ENCODE data around the gene FBXL17. TPM values are rescaled to one million over a fixed set of nuclear protein-coding genes. Genes with fewer than 3 reads are reported as not detected.

FBXL17 gene
- total RNA-seq, 1 experiment from 2014 or later: 18.2 TPM

DNA sequence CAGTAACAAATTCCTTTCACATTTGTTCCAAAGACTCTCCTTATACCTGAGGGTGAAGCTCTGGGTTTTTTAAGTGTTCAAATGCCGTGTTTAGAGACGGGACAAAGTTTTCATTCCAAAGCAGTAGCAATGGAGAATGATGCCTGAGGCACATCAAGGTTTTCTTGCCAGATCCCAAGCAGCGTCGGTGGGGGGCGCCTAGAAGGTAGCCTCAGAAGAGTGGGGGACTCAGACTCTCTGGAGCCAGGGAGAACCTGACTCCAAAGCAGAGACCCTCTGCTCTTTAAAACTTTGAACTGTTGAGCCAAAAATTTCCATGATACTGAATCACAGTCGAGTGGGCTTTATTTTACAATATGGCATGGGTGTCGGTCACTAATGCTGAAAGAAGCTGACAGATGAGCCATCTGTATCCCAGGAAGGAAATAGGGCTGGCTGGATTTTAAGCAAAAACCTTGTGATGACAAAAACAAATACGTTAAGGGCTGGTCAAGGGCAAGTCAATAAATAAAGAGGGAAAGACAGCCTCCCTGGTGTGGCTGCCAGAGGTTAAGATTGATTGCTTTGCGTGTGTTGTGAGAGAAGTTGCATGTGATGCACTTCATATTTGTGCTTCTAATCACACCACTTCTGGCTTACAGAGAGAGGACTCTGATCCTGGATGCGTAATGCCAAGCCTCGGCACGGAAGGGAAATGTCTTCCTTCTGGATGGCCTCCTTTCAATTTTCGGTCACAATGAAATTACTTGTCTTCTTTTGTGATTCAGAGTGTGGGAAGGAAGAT is 550.1 kb downstream of the FBXL17 start:
- BruUV-seq (replicated peaks): no TSS peak
- TF ChIP-seq, protein P1, sequence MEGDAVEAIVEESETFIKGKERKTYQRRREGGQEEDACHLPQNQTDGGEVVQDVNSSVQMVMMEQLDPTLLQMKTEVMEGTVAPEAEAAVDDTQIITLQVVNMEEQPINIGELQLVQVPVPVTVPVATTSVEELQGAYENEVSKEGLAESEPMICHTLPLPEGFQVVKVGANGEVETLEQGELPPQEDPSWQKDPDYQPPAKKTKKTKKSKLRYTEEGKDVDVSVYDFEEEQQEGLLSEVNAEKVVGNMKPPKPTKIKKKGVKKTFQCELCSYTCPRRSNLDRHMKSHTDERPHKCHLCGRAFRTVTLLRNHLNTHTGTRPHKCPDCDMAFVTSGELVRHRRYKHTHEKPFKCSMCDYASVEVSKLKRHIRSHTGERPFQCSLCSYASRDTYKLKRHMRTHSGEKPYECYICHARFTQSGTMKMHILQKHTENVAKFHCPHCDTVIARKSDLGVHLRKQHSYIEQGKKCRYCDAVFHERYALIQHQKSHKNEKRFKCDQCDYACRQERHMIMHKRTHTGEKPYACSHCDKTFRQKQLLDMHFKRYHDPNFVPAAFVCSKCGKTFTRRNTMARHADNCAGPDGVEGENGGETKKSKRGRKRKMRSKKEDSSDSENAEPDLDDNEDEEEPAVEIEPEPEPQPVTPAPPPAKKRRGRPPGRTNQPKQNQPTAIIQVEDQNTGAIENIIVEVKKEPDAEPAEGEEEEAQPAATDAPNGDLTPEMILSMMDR (IDR thresholded peaks at IDR 0.05; ENCODE audit: unreplicated experiment): no peak
- no peaks in the 10 kb centered on the region for H3K36me3 Mint-ChIP-seq (ENCODE audit: insufficient read depth, unreplicated experiment)
- no peaks in the 10 kb centered on the region for H3K27me3 Mint-ChIP-seq (ENCODE audit: insufficient read depth, unreplicated experiment)
- DNase-seq (ENCODE audit: unreplicated experiment): no peak
- intact Hi-C loops (cut with micrococcal nuclease): no loop called here
- H3K9me3 Mint-ChIP-seq (ENCODE audit: unreplicated experiment): no peaks in the 10 kb centered on the region
- H3K27ac Mint-ChIP-seq (ENCODE audit: low read depth, unreplicated experiment): no peak overlapping the region
- H3K4me3 Mint-ChIP-seq (ENCODE audit: unreplicated experiment): no peak overlapping the region
- CTCF ChIA-PET: interaction anchor here (1.5 kb wide), 1 partner anchor 17 kb away, joined by 3 read pairs; no protein-coding TSS in a partner anchor
- POLR2A ChIA-PET: no interaction called here
- H3K4me1 Mint-ChIP-seq (ENCODE audit: insufficient read depth, unreplicated experiment): no peaks in the 10 kb centered on the region

GRCh38 chr5:107830750-107831149 is 551.1 kb downstream of the FBXL17 start:
- CTCF ChIA-PET: interaction anchor here (0.7 to 1.5 kb wide), 2 partner anchors 16 to 438 kb away, joined by 3 read pairs; no protein-coding TSS in a partner anchor
- H3K4me1 Mint-ChIP-seq (ENCODE audit: insufficient read depth, unreplicated experiment): no peaks in the 10 kb centered on the region
- no peaks in the 10 kb centered on the region for H3K27me3 Mint-ChIP-seq (ENCODE audit: insufficient read depth, unreplicated experiment)
- intact Hi-C loops (cut with micrococcal nuclease): no loop called here
- no peak for DNase-seq (ENCODE audit: unreplicated experiment)
- no TSS peak for BruUV-seq (replicated peaks)
- no peaks in the 10 kb centered on the region for H3K9me3 Mint-ChIP-seq (ENCODE audit: unreplicated experiment)
- TF ChIP-seq, protein P1 (IDR thresholded peaks at IDR 0.05; ENCODE audit: unreplicated experiment): no peak
- POLR2A ChIA-PET: interaction anchor here (0.9 kb wide), 1 partner anchor 10 kb away, joined by 3 read pairs; no protein-coding TSS in a partner anchor
- no peak overlapping the region for H3K4me3 Mint-ChIP-seq (ENCODE audit: unreplicated experiment)
- H3K27ac Mint-ChIP-seq (ENCODE audit: low read depth, unreplicated experiment): no peak overlapping the region
- H3K36me3 Mint-ChIP-seq (ENCODE audit: insufficient read depth, unreplicated experiment): no peaks in the 10 kb centered on the region

GRCh38 chr5:107826311-107827000 is 555.4 kb downstream of the FBXL17 start:
- H3K9me3 Mint-ChIP-seq (ENCODE audit: unreplicated experiment): peaks cover 16% of the 10 kb centered on the region
- no TSS peak for BruUV-seq (replicated peaks)
- H3K4me1 Mint-ChIP-seq (ENCODE audit: insufficient read depth, unreplicated experiment): no peaks in the 10 kb centered on the region
- TF ChIP-seq, protein P1 (IDR thresholded peaks at IDR 0.05; ENCODE audit: unreplicated experiment): no peak
- H3K27me3 Mint-ChIP-seq (ENCODE audit: insufficient read depth, unreplicated experiment): no peaks in the 10 kb centered on the region
- DNase-seq (ENCODE audit: unreplicated experiment): no peak
- no peak overlapping the region for H3K4me3 Mint-ChIP-seq (ENCODE audit: unreplicated experiment)
- H3K27ac Mint-ChIP-seq (ENCODE audit: low read depth, unreplicated experiment): no peak overlapping the region
- ChIA-PET POLR2A (interaction anchor here (0.5 kb wide), 1 partner anchor 44 kb away, joined by 3 read pairs; no protein-coding TSS in a partner anchor), CTCF (interaction anchor here (0.6 kb wide), 1 partner anchor 66 kb away, joined by 3 read pairs; no protein-coding TSS in a partner anchor)
- no peaks in the 10 kb centered on the region for H3K36me3 Mint-ChIP-seq (ENCODE audit: insufficient read depth, unreplicated experiment)
- intact Hi-C loops (cut with micrococcal nuclease): no loop called here

DNA sequence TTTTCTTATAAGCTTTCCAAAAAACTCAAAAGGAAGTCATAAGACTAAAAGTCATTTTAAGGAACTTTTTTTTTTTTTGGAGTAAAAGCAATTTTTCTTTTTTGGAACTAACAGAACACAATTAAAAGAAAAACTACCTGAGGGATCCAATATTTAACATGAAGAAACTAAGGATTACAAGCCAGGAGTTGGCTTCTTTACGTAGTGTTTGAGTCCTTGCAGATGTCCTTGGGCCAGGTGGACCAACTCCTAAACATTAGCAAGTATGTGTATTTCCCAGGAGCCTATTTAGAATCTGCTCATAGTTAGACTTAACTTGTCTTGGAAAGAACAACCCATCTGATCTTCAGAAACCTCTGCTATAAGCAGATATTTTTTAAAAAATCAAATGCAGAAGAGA is 557.1 kb downstream of the FBXL17 start:
- DNase-seq (ENCODE audit: unreplicated experiment): no peak
- no peaks in the 10 kb centered on the region for H3K36me3 Mint-ChIP-seq (ENCODE audit: insufficient read depth, unreplicated experiment)
- H3K4me1 Mint-ChIP-seq (ENCODE audit: insufficient read depth, unreplicated experiment): no peaks in the 10 kb centered on the region
- ChIA-PET CTCF (interaction anchor here (0.8 kb wide), 1 partner anchor 394 kb away, joined by 3 read pairs; no protein-coding TSS in a partner anchor), POLR2A (no interaction called here)
- TF ChIP-seq, protein P1 (IDR thresholded peaks at IDR 0.05; ENCODE audit: unreplicated experiment): no peak
- no peaks in the 10 kb centered on the region for H3K27me3 Mint-ChIP-seq (ENCODE audit: insufficient read depth, unreplicated experiment)
- intact Hi-C loops (cut with micrococcal nuclease): no loop called here
- no peak overlapping the region for H3K27ac Mint-ChIP-seq (ENCODE audit: low read depth, unreplicated experiment)
- peaks cover 16% of the 10 kb centered on the region for H3K9me3 Mint-ChIP-seq (ENCODE audit: unreplicated experiment)
- H3K4me3 Mint-ChIP-seq (ENCODE audit: unreplicated experiment): no peak overlapping the region
- BruUV-seq (replicated peaks): no TSS peak
